NCI-H748 (cell line): Measurements from ENCODE around the gene CCL3.

Experiments
- DNase-seq: peaks from one replicate; lab custom pipeline; 2025; ENCODE audit not compliant: unreplicated experiment; lab: John Stamatoyannopoulos, UW

Gene CCL3

DNA sequence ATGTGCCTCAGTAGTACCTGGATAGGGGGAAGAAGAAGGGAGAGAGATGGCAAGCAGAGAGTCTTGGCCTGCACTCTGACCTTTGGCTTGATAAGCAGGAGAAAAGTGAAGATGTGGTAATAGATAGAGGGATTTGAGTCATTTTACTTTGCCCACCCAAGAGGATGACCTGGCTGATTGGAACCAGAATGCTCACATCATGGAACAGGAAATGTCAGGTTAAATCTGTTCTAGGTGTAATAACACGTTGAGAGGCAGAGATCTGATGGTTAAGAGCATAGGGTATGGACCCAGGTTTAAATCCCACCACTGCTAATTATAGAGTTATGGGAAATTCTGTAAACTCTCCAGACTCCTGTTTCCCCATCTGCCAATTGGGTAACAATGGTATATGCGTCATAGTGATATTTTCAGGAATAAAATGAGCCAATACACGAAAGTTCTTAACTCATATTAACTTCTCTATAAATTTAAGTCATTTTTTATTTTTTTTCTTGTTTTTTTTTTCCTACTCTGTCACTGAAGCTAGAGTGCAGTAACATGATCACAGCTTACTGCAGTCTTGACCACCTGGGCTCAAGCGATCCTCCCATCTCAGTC, 33.9 kb downstream of the CCL3 start:
- no peak for DNase-seq

DNA sequence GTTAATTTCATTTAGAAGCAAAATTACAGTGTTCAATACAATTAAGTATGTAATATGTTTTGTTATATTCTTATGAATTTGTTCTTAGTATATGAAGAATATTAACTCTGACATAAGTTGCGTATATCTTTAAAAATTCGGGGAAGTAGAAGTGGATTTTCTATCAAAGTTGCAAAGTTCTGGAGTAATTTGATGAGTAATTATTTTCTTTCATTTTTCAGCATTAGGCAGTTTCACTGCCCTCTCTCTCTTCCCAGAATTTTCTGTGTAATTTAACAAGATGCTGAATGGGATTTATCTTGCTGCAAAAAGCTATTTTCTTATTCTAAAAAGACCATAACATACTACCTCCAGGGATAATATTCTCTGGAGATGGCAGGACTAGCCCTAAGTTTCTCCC, 34.8 kb downstream of the CCL3 start:
- DNase-seq: no peak

DNA sequence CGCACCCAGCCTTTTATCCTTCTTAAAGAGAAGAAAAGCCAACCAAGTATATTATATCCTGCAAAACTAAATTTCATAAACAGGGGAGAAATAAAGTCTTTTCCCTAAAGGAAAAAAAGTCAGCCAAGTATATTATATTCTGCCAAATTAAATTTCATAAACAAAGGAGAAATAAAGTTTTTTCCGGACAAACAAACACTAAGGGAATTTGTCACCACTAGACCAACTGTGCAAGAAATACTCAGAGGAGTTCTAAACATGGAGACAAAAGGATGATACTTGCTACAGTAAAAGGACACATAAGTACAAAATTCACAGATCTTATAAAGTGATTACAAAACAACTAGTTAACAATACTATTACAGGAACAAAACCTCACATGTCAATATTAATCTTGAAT, 40.3 kb downstream of the CCL3 start:
- no peak for DNase-seq

DNA sequence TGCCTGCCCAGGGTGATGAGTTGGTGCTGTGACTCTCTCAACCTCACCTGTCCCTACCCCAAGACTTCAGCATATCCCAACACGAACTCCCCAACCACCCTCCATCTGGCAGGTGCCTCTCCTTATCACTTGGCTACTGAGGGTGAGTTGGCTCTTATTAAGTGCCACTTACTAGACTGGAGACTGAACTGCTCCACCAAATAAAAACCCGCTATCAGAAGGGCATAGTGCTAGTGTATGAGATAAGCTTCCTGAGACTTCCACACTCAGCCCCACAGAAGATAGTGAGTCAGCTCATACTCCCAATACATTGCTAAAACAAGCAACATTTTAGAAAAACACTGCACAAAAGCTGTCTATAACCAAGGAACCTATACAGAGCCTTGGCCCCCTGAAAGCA, 41.9 kb downstream of the CCL3 start:
- no peak for DNase-seq
